ENCODE results near the gene ISG15. TPM values are rescaled to one million over a fixed set of nuclear protein-coding genes. Genes with fewer than 3 reads are reported as not detected.
A peak's percentile ranks its signal among the peaks of the same experiment; 100 is the strongest.

The ISG15 gene
- total and polyA plus RNA-seq, 9 of the 15 experiments (the other 6 are each of a cell fraction or from before 2014, with no cell fraction given): 0.40 to 58.3 (median 12.2) TPM

GRCh38 chr1:1019122-1019999 lies 6.1 kb downstream of the ISG15 start (continued):
- peak; percentile 71 for TF ChIP-seq RB1 (IDR thresholded peaks at IDR 0.05; ENCODE audit: low read depth)
- no peak for TF ChIP-seq MLLT1 (IDR thresholded peaks at IDR 0.05)
- no peak for TF ChIP-seq ZNF436 (CRISPR knock-in tag; IDR thresholded peaks at IDR 0.05)
- no peak for TF ChIP-seq CBFB (CRISPR knock-in tag; IDR thresholded peaks at IDR 0.05)
- no peak for TF ChIP-seq CBX1 (IDR thresholded peaks at IDR 0.05; ENCODE audit: low read depth)
- no peak for TF ChIP-seq STAT5B (CRISPR knock-in tag; IDR thresholded peaks at IDR 0.05)
- no peak for TF ChIP-seq BHLHE40 (IDR thresholded peaks at IDR 0.05; ENCODE audit: low read length)
- no peak for TF ChIP-seq E2F3 (CRISPR knock-in tag; IDR thresholded peaks at IDR 0.05)
- no peak for TF ChIP-seq NR2C1 (IDR thresholded peaks at IDR 0.05)
- no peak for TF ChIP-seq NR2C1 (tag; IDR thresholded peaks at IDR 0.05)
- no peak for TF ChIP-seq SRSF7 (optimal IDR thresholded peaks at IDR 0.05; ENCODE audit: low read depth, low read length)
- TF ChIP-seq POU5F1 (IDR thresholded peaks at IDR 0.05; ENCODE audit: borderline replicate concordance, low read depth, low read length, partially characterized antibody): no peak
- no peak for TF ChIP-seq ERF (CRISPR knock-in tag; IDR thresholded peaks at IDR 0.05)
- TF ChIP-seq SIN3A (IDR thresholded peaks at IDR 0.05; ENCODE audit: borderline replicate concordance in 2 of 2, control insufficient read depth in 1 of 2, low read depth in 2 of 2, low read length in 2 of 2): 0 out of 4 replicates have a peak, but pooled peaks of 1 of the 2 experiments have one; percentile 57
- no peak for TF ChIP-seq THRA (IDR thresholded peaks at IDR 0.05)
- TF ChIP-seq CEBPG (CRISPR knock-in tag; IDR thresholded peaks at IDR 0.05): no peak
- TF ChIP-seq CEBPG (tag; conservative IDR thresholded peaks at IDR 0.05 in 1 of 2, IDR thresholded peaks at IDR 0.05 in 1 of 2): no peak
- no peak for TF ChIP-seq BRD4 (IDR thresholded peaks at IDR 0.05)
- TF ChIP-seq FOXK2 (conservative IDR thresholded peaks at IDR 0.05 in 1 of 2, IDR thresholded peaks at IDR 0.05 in 1 of 2; ENCODE audit: low read depth in 2 of 2): no peak
- no peak for TF ChIP-seq SMARCA4 (IDR thresholded peaks at IDR 0.05)
- no peak for TF ChIP-seq HNRNPL (IDR thresholded peaks at IDR 0.05; ENCODE audit: low read depth, low read length)
- TF ChIP-seq ZNF165 (CRISPR knock-in tag; IDR thresholded peaks at IDR 0.05; ENCODE audit: borderline replicate concordance): 0 out of 2 replicates have a peak, but pooled peaks have one; percentile 33
- TF ChIP-seq ZBTB7A (IDR thresholded peaks at IDR 0.05; ENCODE audit: borderline replicate concordance, control insufficient read depth, low read depth, low read length): peak; percentile 97
